Parathyroid adenoma (tissue), 2 donors: ENCODE data around the gene ABHD10.
A peak's percentile ranks its signal among the peaks of the same experiment; 100 is the strongest.
"Not testable (repeated sequence)": the region's sequence is repeated elsewhere in the genome, so short reads cannot be mapped to it uniquely, and the experiment has no call there.

Source experiments
- H2AFZ ChIP-seq: fragments of 300-600 bp; sonication (generic); one replicate; pipeline ENCODE4 v1.7.0; 2017; ENCODE audit warnings: antibody characterized with exemption, mild to moderate bottlenecking
- H3K27ac ChIP-seq: fragments of 300-600 bp; sonication (generic); one replicate; pipeline ENCODE4 v1.7.0; 2017
- H3K27me3 ChIP-seq: fragments of 300-600 bp; sonication (generic); one replicate; pipeline ENCODE4 v1.7.0; 2017; ENCODE audit warnings: low read length; ENCODE audit not compliant: control insufficient read depth, insufficient read depth
- H3K36me3 ChIP-seq: fragments of 300-600 bp; sonication (generic); one replicate; pipeline ENCODE4 v1.7.0; 2017; ENCODE audit warnings: low read length; ENCODE audit not compliant: control insufficient read depth, insufficient read depth
- H3K4me1 ChIP-seq: fragments of 300-600 bp; sonication (generic); one replicate; pipeline ENCODE4 v1.7.0; 2017; ENCODE audit warnings: control low read depth
- H3K4me2 ChIP-seq: fragments of 300-600 bp; sonication (generic); one replicate; pipeline ENCODE4 v1.7.0; 2017; ENCODE audit warnings: low read length
- H3K4me3 ChIP-seq: fragments of 300-600 bp; sonication (generic); one replicate; pipeline ENCODE4 v1.7.0; 2017; ENCODE audit warnings: low read depth, low read length
- H3K79me2 ChIP-seq: fragments of 300-600 bp; sonication (generic); one replicate; pipeline ENCODE4 v1.7.0; 2017; ENCODE audit warnings: control low read depth
- H3K9ac ChIP-seq: fragments of 300-600 bp; sonication (generic); one replicate; pipeline ENCODE4 v1.7.0; 2017; ENCODE audit warnings: mild to moderate bottlenecking
- H3K9me3 ChIP-seq: fragments of 300-600 bp; sonication (generic); one replicate; pipeline ENCODE4 v1.7.0; 2017; ENCODE audit warnings: low read length; ENCODE audit not compliant: control insufficient read depth
- CTCF ChIP-seq: fragments of 300-600 bp; sonication (generic); IDR thresholded peaks from one replicate; pipeline ENCODE4 v1.7.0; 2017; ENCODE audit warnings: antibody characterized with exemption, mild to moderate bottlenecking
- donor health status: primary hyperparathyroidism.

The ABHD10 gene

GRCh38 chr3:112034436-112034835 lies 55.6 kb downstream of the ABHD10 start, which contains the start of gene TMPRSS7:
TSS of gene TMPRSS7 (plus strand) at chr3:112034736. CDS start at chr3:112034846, 110 bp downstream.
- no peak within 1 kb of the TSS for H3K4me3 ChIP-seq
- no peak for TF ChIP-seq CTCF
- no peak within 1 kb of the TSS for H3K27ac ChIP-seq
- H3K27me3 ChIP-seq, result no peaks in the 10 kb centered on the region
- H3K4me2 ChIP-seq, result no peak within 1 kb of the TSS
- H3K79me2 ChIP-seq, result no peaks in the 10 kb centered on the region
- H3K9ac ChIP-seq, result no peak within 1 kb of the TSS
- H3K9me3 ChIP-seq, result no peaks in the 10 kb centered on the region
- no peaks in the 10 kb centered on the region for H3K4me1 ChIP-seq
- H2AFZ ChIP-seq, result no peak within 1 kb of the TSS
- no peaks in the 10 kb centered on the region for H3K36me3 ChIP-seq

DNA sequence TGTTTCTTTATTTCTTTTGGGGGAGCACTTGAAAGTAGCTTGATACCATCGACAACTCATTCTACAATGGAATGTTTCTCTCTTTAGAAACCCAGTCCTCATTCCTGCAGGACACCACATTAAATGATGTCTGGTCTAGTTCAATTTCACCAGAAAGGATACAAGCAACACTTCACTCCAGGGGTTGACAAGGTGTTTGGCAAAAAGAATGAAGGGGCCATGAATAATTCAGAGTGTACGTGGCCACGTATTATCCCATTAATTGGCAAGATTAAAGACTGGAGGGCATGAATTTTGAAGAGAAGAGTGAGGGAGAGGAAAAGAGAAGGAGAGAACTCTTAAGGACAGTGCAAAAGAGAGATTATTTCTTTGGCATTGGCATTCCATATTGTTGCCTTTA lies 56.4 kb downstream of the ABHD10 start:
- H3K9me3 ChIP-seq, result no peaks in the 10 kb centered on the region
- no peak for TF ChIP-seq CTCF
- H3K9ac ChIP-seq, result no peak overlapping the region

DNA sequence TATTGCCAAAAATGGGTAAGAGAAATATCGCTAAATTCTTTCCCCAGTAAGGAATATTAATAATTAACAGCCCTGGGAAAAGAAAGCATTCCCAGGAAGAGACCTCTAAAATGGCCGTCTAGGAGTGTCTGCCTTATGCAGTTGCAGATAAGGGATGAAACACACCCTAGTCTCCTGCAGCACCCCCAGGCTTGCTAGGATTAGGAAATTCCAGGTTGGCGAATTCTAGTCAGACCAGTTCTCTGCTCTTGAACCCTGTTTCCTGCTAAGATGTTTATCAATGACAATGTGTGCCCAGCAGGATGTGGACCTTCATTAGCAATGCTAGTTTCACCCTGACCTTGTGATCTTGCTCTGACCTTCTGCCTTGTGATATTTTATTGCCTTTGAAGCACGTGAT lies 58.4 kb downstream of the ABHD10 start:
- not testable (repeated sequence) for H3K27ac ChIP-seq, H3K4me3 ChIP-seq, H3K4me1 ChIP-seq, H3K27me3 ChIP-seq, H3K4me2 ChIP-seq, H2AFZ ChIP-seq, H3K79me2 ChIP-seq, H3K36me3 ChIP-seq, H3K9ac ChIP-seq, H3K9me3 ChIP-seq

More for the DNA sequence above, 56.4 kb downstream of the ABHD10 start:
- no peak overlapping the region for H3K4me3 ChIP-seq
- no peaks in the 10 kb centered on the region for H3K79me2 ChIP-seq
- H3K36me3 ChIP-seq, result no peaks in the 10 kb centered on the region
- no peak overlapping the region for H2AFZ ChIP-seq
- H3K27ac ChIP-seq, result no peak overlapping the region
- H3K4me1 ChIP-seq, result no peaks in the 10 kb centered on the region
- no peak overlapping the region for H3K4me2 ChIP-seq
- no peaks in the 10 kb centered on the region for H3K27me3 ChIP-seq

- no peak for TF ChIP-seq CTCF
- Histone ChIP-seq H3K36me3 (no peaks in the 10 kb centered on the region), H3K9ac (no peak overlapping the region), H3K27ac (no peak overlapping the region), H3K4me3 (no peak overlapping the region), H3K4me1 (no peaks in the 10 kb centered on the region), H2AFZ (no peak overlapping the region), H3K4me2 (no peak overlapping the region), H3K27me3 (no peaks in the 10 kb centered on the region), H3K79me2 (no peaks in the 10 kb centered on the region), H3K9me3 (no peaks in the 10 kb centered on the region)
Measured at GRCh38 chr3:112038863-112039262, 60.0 kb downstream of the ABHD10 start.

DNA sequence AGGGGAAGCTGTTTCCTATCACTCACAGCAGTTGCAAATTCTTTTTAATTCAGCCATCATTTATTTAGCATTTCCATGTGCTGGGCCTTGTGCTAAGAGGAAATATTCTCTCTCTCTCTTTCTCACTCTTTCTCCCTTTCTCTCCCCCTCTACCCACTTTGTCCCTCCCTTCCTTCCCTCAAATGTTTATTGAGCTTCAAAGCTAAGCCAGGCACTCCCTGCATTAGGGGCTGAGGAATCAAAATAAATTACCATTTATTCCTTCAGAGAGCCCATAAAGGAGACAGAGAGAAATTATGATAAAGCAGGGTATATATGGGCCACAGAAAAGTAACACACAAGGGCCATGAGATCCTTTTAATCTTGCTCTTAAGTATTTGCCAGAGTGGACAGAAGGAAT lies 62.5 kb downstream of the ABHD10 start:
- H3K4me2 ChIP-seq, result no peak overlapping the region
- no peak for TF ChIP-seq CTCF
- no peak overlapping the region for H3K9ac ChIP-seq
- no peaks in the 10 kb centered on the region for H3K4me1 ChIP-seq
- no peak overlapping the region for H3K4me3 ChIP-seq
- no peaks in the 10 kb centered on the region for H3K79me2 ChIP-seq
- H3K9me3 ChIP-seq, result no peaks in the 10 kb centered on the region
- peak overlapping the region; percentile 17 for H2AFZ ChIP-seq
- no peak overlapping the region for H3K27ac ChIP-seq
- H3K27me3 ChIP-seq, result no peaks in the 10 kb centered on the region
- H3K36me3 ChIP-seq, result no peaks in the 10 kb centered on the region
